Measurements from ENCODE around the gene CDH16.

- TF ChIP-seq CTCF (conservative IDR thresholded peaks at IDR 0.05) (no peak), ZFX (IDR thresholded peaks at IDR 0.05) (no peak)
Measured at GRCh38 chr16:66940236-66940635, 21.6 kb upstream of the CDH16 start.
